Prostate gland (tissue), 2 donors: ENCODE results near the gene STARD8. TPM values are rescaled to one million over a fixed set of nuclear protein-coding genes. Genes with fewer than 3 reads are reported as not detected.
"Not testable (repeated sequence)": the region's sequence is repeated elsewhere in the genome, so short reads cannot be mapped to it uniquely, and the experiment has no call there.

Source experiments
- DNase-seq: peaks from one replicate; pipeline ENCODE4 v3.0.0-alpha.2; 2019; ENCODE audit warnings: low spot score
- H3K27ac ChIP-seq, 2 donors: fragments of 200-600 bp; sonication (generic); 2 replicates each; pipeline ENCODE4 v1.5.1; 2017 to 2019
- H3K27me3 ChIP-seq: fragments of 200-600 bp; sonication (generic); replicated peaks from 2 replicates; pipeline ENCODE4 v1.5.1; 2019; ENCODE audit not compliant: insufficient read depth
- H3K36me3 ChIP-seq, 2 donors: fragments of 200-600 bp; sonication (generic); 1 replicate in 1 of 2; 2 replicates in 1 of 2; pipeline versions ENCODE4 v1.5.1 to v1.8.1; 2017 to 2019
- H3K4me1 ChIP-seq: fragments of 200-600 bp; sonication (generic); replicated peaks from 2 replicates; pipeline ENCODE4 v1.5.1; 2019
- H3K4me3 ChIP-seq, 2 donors: fragments of 200-600 bp; sonication (generic); 2 replicates each; pipeline ENCODE4 v1.5.1; 2017 to 2019
- H3K9me3 ChIP-seq: fragments of 200-600 bp; sonication (generic); 2 replicates; pipeline ENCODE4 v1.5.1; 2017
- POLR2A ChIP-seq: fragments of 450-650 bp; IDR thresholded peaks from one replicate; pipeline ENCODE4 v1.6.1; 2016; ENCODE audit warnings: antibody characterized with exemption, mild to moderate bottlenecking
- POLR2AphosphoS5 ChIP-seq: sonication (generic); formaldehyde crosslinking; IDR thresholded peaks from one replicate; pipeline ENCODE4 v1.6.1; 2017; ENCODE audit warnings: antibody characterized with exemption
- WGBS: methylation state at CpG from one replicate; pipeline ENCODE4 v1.1.5; 2018; 5-methylcytosine and 5-hydroxymethylcytosine counted together
- intact Hi-C: fragments of 100-400 bp; cut with DNase I; formaldehyde crosslinking; loops from one replicate; pipeline ENCODE4 v1.14.2; 2022
- total RNA-seq, 2 donors: library from RNA; depleted of rRNA; stranded (reverse); fragments of >200 nt; gene quantifications; one replicate each; pipeline ENCODE4 v1.1.0, GENCODE V29; 2016
- TF ChIP-seq, protein P1 (sequence below), 4 experiments: fragments of 200-600 bp in 2 of 4; fragments of 450-650 bp in 2 of 4; sonication (generic) in 2 of 4; IDR thresholded peaks; 1 replicate in 3 of 4; 2 replicates in 1 of 4; pipeline ENCODE4 v1.5.1; 2016 to 2019; ENCODE audit warnings: antibody characterized with exemption in 4 of 4, mild to moderate bottlenecking in 2 of 4, moderate library complexity in 2 of 4

The STARD8 gene
- total RNA-seq, 2 donors from 2014 or later, result 5.6 to 14.3 TPM

DNA sequence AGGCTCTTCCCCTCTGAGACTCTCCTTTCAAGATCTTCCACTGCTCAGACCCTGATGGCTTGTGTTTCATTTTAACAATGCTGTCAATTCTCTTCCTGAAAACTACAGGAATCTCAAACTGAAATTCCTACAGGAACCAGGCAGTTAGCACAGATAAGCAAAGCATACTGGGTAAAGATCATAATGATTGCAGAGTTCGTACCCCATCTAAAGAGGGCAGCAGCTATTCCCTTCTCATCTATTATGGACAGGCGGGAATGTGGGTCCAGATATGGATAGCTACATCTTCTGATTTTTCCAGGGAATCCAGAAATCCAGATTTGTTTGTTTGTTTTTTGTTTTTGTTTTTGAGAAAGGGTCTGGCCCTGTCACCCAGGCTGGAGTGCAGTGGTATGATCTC is 83.8 kb downstream of the STARD8 start:
- Histone ChIP-seq H3K4me3 (no peak overlapping the region), H3K4me1 (no peaks in the 10 kb centered on the region), H3K27me3 (no peaks in the 10 kb centered on the region), H3K36me3 (no peaks in the 10 kb centered on the region), H3K9me3 (no peaks in the 10 kb centered on the region), H3K27ac (no peak overlapping the region)
- DNase-seq, result no peak
- TF ChIP-seq POLR2AphosphoS5 (no peak), POLR2A (no peak)
- TF ChIP-seq, protein P1, sequence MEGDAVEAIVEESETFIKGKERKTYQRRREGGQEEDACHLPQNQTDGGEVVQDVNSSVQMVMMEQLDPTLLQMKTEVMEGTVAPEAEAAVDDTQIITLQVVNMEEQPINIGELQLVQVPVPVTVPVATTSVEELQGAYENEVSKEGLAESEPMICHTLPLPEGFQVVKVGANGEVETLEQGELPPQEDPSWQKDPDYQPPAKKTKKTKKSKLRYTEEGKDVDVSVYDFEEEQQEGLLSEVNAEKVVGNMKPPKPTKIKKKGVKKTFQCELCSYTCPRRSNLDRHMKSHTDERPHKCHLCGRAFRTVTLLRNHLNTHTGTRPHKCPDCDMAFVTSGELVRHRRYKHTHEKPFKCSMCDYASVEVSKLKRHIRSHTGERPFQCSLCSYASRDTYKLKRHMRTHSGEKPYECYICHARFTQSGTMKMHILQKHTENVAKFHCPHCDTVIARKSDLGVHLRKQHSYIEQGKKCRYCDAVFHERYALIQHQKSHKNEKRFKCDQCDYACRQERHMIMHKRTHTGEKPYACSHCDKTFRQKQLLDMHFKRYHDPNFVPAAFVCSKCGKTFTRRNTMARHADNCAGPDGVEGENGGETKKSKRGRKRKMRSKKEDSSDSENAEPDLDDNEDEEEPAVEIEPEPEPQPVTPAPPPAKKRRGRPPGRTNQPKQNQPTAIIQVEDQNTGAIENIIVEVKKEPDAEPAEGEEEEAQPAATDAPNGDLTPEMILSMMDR (IDR thresholded peaks at IDR 0.05), result no peak
- WGBS, result 68% methylated on average over 2 of the region's 2 CpGs
- intact Hi-C loops, result no loop called here

DNA sequence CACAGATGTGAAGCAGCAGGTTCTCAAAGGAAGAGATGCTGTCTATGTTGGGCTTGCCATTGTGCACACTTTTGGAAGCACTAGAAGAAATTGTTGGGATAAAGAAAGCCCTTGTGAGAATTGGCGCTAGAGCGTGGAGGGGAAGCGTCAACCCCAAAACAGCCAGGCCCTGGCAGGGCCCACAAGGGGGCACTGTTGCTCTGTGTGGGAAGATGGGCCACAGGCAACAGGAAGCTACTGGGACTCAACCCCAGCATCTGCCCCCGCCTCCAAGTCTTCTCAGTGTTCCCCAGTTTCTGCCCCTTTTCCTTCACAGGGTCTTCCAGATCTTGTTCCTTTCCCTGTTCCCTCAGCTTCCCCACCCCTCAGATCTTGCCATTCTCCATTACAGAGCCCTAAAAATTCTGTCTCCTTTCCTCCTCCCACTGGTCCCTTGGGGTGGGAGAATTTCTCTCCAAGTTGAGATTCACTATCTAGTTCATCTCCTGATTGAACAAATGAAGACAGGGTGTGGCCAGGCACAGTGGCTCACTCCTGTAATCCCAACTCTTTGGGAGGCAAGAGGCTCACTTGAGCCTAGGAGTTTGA is 85.5 kb downstream of the STARD8 start:
- no peaks in the 10 kb centered on the region for H3K9me3 ChIP-seq
- no peak overlapping the region for H3K4me3 ChIP-seq
- WGBS, result 18% methylated on average over 4 of the region's 4 CpGs
- H3K4me1 ChIP-seq, result no peaks in the 10 kb centered on the region
- TF ChIP-seq POLR2AphosphoS5, result no peak
- TF ChIP-seq, protein P1 (IDR thresholded peaks at IDR 0.05), result peak; percentile 33 to 71 (median 58)
- TF ChIP-seq POLR2A, result no peak
- no peaks in the 10 kb centered on the region for H3K36me3 ChIP-seq
- intact Hi-C loops, result loop anchor here (2.0 kb wide), 1 partner anchor 76 kb away; no protein-coding TSS in a partner anchor
- peak; percentile 22 for DNase-seq
- H3K27me3 ChIP-seq, result no peaks in the 10 kb centered on the region
- H3K27ac ChIP-seq, result no peak overlapping the region

DNA sequence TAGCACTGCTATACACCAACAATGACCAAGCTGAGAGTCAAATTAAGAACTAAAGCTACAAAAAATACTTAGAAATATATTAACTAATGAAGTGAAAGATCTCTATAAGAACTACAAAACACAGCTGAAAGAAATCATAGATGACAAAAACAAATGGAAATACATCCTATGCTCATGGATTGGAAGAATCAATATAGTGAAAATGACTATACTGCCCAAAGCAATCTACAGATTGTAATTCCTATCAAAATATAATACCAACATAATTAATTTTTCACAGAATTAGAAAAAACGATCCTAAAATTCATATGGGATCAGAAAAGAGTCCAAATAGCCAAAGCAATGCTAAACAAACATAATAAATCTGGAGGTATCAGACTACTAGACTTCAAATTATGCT is 87.8 kb downstream of the STARD8 start:
- Histone ChIP-seq H3K4me3 (no peak overlapping the region), H3K27ac (no peak overlapping the region), H3K27me3 (no peaks in the 10 kb centered on the region), H3K9me3 (no peaks in the 10 kb centered on the region), H3K36me3 (no peaks in the 10 kb centered on the region), H3K4me1 (no peaks in the 10 kb centered on the region)
- 67% methylated on average over 1 of the region's 1 CpG for WGBS
- intact Hi-C loops, result no loop called here
- no peak for DNase-seq
- TF ChIP-seq, protein P1 (IDR thresholded peaks at IDR 0.05), result no peak
- TF ChIP-seq POLR2A, result no peak
- no peak for TF ChIP-seq POLR2AphosphoS5

DNA sequence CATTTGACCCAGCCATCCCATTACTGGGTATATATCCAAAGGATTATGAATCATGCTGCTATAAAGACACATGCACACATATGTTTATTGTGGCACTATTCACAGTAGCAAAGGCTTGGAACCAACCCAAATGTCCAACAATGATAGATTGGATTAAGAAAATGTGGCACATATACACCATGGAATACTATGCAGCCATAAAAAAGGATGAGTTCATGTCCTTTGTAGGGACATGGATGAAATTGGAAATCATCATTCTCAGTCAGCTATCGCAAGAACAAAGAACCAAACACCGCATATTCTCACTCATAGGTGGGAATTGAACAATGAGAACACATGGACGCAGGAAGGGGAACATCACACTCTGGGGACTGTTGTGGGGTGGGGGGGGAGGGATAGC is 94.4 kb downstream of the STARD8 start:
- H3K36me3 ChIP-seq, H3K27ac ChIP-seq, H3K4me3 ChIP-seq, H3K4me1 ChIP-seq, H3K9me3 ChIP-seq, intact Hi-C loops, H3K27me3 ChIP-seq, DNase-seq: not testable (repeated sequence)
- 81% methylated on average over 3 of the region's 3 CpGs for WGBS

DNA sequence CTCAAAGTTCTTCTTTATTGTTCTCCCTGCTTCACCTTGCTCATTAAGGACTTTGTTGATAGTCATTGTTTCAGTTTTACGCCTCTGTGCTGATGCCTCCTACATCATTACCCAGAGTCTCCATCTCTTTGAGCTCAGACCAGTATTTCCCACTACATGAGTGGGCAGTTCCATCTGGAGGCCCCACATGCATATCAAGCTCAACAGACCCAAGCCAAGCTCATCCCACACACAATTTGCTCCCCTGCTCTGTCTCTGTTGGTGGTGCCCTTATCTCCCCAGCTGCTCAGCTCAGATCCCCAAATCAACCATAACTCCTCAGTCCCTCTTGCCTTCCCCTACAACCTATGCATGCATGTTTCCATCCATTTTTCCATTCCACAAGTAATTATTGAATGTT is 96.3 kb downstream of the STARD8 start:
- no peak for DNase-seq
- intact Hi-C loops, result no loop called here
- TF ChIP-seq POLR2AphosphoS5, result no peak
- TF ChIP-seq, protein P1 (IDR thresholded peaks at IDR 0.05), result no peak
- TF ChIP-seq POLR2A, result no peak
- H3K4me3 ChIP-seq, result no peak overlapping the region
- no peaks in the 10 kb centered on the region for H3K4me1 ChIP-seq
- H3K27ac ChIP-seq, result no peak overlapping the region
- 94% methylated on average over 1 of the region's 1 CpG for WGBS
- H3K9me3 ChIP-seq, result no peaks in the 10 kb centered on the region
- no peaks in the 10 kb centered on the region for H3K36me3 ChIP-seq
- no peaks in the 10 kb centered on the region for H3K27me3 ChIP-seq
